DMS114 treated with DMSO at 0.1 percent for 48 hours (cell line): ENCODE results near the gene CTXND2.

ENCODE experiments used
- DNase-seq: peaks from one replicate; lab custom pipeline; 2025; ENCODE audit not compliant: unreplicated experiment; lab: John Stamatoyannopoulos, UW

CTXND2 gene

DNA sequence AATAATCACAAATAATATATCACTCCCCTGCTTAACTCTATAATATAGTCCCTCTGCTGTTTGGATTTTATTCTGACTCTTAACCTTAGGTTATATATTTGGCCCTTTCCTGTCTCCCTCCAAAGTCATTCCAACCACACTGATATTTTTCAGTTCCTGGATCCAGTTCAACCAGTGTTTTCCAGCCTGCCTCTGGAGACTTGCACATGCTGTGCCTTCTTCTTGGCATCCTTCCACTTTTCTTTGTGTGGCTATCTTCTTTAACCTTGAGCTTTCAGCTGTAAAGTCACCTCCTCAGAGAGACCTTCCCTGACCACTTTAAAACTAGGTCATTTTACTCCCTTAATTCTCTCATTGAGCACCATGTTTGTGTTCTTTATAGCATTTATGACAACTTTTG lies 68.3 kb downstream of the CTXND2 start:
- DNase-seq = no peak

DNA sequence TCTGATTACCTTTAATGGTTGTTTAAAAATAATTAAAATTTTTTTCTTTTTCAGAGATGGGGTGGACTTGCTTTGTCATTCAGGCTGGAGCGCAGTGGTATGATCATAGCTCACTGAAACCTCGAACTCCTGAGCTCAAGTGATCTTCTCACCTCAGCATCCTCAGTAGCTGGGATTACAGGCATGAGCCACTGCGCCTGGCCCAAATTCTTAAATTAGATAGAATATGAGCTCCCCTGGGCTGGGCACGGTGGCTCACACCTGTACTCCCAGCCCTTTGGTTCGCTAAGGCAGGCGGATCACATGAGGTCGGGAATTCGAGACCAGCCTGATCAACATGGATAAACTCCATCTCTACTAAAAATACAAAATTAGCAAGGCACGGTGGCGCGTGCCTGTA lies 70.7 kb downstream of the CTXND2 start:
- no peak for DNase-seq

- DNase-seq = no peak
These were observed 73.7 kb downstream of the CTXND2 start for GRCh38 chr1:150960646-150961045.

GRCh38 chr1:150961756-150962155 lies 74.8 kb downstream of the CTXND2 start:
- DNase-seq = no peak
